ENCODE data around the gene RPS6KB2.

DNA sequence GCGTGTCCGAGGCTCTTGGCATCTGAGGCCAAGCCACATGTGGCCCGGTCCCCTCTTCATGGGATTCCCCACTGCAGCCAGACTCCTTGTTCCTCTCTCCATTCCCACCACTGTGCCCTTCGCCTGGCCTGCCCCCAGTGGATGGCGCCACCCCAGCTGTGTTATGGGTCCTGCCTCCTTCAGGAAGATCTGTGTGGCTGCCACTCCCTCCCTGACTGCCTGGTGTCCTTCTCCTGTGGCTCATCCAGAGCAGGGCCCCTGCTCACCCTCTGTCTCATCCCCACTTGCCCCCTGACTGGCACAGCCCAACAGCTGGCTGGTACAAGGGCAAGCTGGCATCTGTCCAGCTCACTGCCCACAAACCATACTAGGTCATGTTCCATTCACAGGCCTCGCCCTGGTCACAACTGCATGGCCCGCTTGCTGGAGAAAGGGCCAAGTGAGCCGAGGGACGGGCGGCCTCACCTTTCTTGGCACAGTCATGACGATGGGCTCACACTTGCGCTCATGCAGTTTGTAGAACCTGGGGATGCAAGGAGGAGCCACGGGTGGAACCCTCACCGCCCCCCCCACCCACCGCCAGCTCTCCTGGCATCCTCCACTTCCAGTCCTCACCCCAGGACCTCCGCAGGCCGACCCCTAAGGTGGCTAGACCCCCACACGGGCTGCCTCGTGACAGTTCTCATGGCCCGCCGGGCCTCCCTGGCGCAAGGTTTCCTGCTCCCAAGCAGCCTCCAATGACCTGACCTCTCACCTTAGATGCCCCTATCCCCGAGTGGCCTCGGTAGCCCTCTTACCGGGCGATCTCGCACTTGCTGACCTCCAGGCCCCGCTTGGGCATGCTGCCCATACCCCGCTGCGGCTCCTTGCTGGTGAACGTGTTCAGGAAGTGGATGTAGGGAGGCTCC is 11.3 kb downstream of the RPS6KB2 start:
- TF ChIP-seq, protein P1, sequence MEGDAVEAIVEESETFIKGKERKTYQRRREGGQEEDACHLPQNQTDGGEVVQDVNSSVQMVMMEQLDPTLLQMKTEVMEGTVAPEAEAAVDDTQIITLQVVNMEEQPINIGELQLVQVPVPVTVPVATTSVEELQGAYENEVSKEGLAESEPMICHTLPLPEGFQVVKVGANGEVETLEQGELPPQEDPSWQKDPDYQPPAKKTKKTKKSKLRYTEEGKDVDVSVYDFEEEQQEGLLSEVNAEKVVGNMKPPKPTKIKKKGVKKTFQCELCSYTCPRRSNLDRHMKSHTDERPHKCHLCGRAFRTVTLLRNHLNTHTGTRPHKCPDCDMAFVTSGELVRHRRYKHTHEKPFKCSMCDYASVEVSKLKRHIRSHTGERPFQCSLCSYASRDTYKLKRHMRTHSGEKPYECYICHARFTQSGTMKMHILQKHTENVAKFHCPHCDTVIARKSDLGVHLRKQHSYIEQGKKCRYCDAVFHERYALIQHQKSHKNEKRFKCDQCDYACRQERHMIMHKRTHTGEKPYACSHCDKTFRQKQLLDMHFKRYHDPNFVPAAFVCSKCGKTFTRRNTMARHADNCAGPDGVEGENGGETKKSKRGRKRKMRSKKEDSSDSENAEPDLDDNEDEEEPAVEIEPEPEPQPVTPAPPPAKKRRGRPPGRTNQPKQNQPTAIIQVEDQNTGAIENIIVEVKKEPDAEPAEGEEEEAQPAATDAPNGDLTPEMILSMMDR (IDR thresholded peaks at IDR 0.05; ENCODE audit: poor library complexity, severe bottlenecking), result no peak
- TF ChIP-seq EP300 (conservative IDR thresholded peaks at IDR 0.05; ENCODE audit: poor library complexity, severe bottlenecking) (no peak), POLR2AphosphoS5 (IDR thresholded peaks at IDR 0.05) (no peak), SMC3 (conservative IDR thresholded peaks at IDR 0.05; ENCODE audit: poor library complexity) (no peak), EZH2 (IDR thresholded peaks at IDR 0.05; ENCODE audit: borderline replicate concordance, insufficient read depth, low read length, poor library complexity, severe bottlenecking) (no peak), TAF1 (IDR thresholded peaks at IDR 0.05; ENCODE audit: low read depth) (no peak)
- TF ChIP-seq, protein P2, sequence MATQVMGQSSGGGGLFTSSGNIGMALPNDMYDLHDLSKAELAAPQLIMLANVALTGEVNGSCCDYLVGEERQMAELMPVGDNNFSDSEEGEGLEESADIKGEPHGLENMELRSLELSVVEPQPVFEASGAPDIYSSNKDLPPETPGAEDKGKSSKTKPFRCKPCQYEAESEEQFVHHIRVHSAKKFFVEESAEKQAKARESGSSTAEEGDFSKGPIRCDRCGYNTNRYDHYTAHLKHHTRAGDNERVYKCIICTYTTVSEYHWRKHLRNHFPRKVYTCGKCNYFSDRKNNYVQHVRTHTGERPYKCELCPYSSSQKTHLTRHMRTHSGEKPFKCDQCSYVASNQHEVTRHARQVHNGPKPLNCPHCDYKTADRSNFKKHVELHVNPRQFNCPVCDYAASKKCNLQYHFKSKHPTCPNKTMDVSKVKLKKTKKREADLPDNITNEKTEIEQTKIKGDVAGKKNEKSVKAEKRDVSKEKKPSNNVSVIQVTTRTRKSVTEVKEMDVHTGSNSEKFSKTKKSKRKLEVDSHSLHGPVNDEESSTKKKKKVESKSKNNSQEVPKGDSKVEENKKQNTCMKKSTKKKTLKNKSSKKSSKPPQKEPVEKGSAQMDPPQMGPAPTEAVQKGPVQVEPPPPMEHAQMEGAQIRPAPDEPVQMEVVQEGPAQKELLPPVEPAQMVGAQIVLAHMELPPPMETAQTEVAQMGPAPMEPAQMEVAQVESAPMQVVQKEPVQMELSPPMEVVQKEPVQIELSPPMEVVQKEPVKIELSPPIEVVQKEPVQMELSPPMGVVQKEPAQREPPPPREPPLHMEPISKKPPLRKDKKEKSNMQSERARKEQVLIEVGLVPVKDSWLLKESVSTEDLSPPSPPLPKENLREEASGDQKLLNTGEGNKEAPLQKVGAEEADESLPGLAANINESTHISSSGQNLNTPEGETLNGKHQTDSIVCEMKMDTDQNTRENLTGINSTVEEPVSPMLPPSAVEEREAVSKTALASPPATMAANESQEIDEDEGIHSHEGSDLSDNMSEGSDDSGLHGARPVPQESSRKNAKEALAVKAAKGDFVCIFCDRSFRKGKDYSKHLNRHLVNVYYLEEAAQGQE (IDR thresholded peaks at IDR 0.05; ENCODE audit: borderline replicate concordance), result no peak
